Activated naive CD4-positive, alpha-beta T cell treated with anti-CD3 and anti-CD28 coated beads, Interleukin-2, amount 50 U/mL, for 72 hours (primary cell): ENCODE measurements around the gene ATP2A3. TPM values are rescaled to one million over a fixed set of nuclear protein-coding genes. Genes with fewer than 3 reads are reported as not detected.
"Not testable (repeated sequence)": the region's sequence is repeated elsewhere in the genome, so short reads cannot be mapped to it uniquely, and the experiment has no call there.

Source experiments
- ATAC-seq, 2 donors: fragments of 150-1000 bp; cut with Tn5 transposase; 2 replicates each; pipeline ENCODE4 v1.10.0; 2021; ENCODE audit warnings: mild to moderate bottlenecking in 2 of 2, moderate library complexity in 2 of 2
- DNase-seq, 2 donors: peaks; one replicate each; pipeline ENCODE4 v3.0.0; 2021 to 2022; ENCODE audit warnings: low spot score in 2 of 2
- H3K27ac Mint-ChIP-seq, 2 donors: one replicate each; pipeline ENCODE4 v1.8.0; 2022; ENCODE audit warnings: mild to moderate bottlenecking in 2 of 2, mixed read lengths in 2 of 2
- H3K36me3 Mint-ChIP-seq, 2 donors: one replicate each; pipeline ENCODE4 v1.8.0; 2022; ENCODE audit warnings: mixed read lengths in 2 of 2
- H3K9me3 Mint-ChIP-seq, 2 donors: one replicate each; pipeline ENCODE4 v1.8.0; 2022; ENCODE audit warnings: mixed read lengths in 2 of 2
- total RNA-seq, 2 donors: library from RNA; stranded (reverse); gene quantifications; one replicate each; pipeline ENCODE4 v1.2.3, GENCODE V29; 2022

ATP2A3 gene
- total RNA-seq, 2 donors from 2014 or later = 83.0 to 110 TPM

GRCh38 chr17:3953542-3953941 is 10.7 kb downstream of the ATP2A3 start:
- peak overlapping the region in 1 of 2 donors; percentile 65 for H3K27ac Mint-ChIP-seq
- H3K36me3 Mint-ChIP-seq = peaks cover 0 to 4% of the 10 kb centered on the region in 2 donors
- DNase-seq (no peak), ATAC-seq (no peak)
- H3K9me3 Mint-ChIP-seq = no peaks in the 10 kb centered on the region

GRCh38 chr17:3952186-3952585 is 12.1 kb downstream of the ATP2A3 start:
- Mint-ChIP-seq H3K36me3 (peaks cover 0 to 7% of the 10 kb centered on the region in 2 donors), H3K27ac (no peak overlapping the region), H3K9me3 (no peaks in the 10 kb centered on the region)
- ATAC-seq (no peak), DNase-seq (no peak)

GRCh38 chr17:3951420-3951819 is 12.8 kb downstream of the ATP2A3 start:
- Mint-ChIP-seq H3K27ac (no peak overlapping the region), H3K36me3 (peaks cover 0 to 8% of the 10 kb centered on the region in 2 donors), H3K9me3 (no peaks in the 10 kb centered on the region)
- DNase-seq (no peak), ATAC-seq (no peak)

GRCh38 chr17:3951003-3951402 is 13.2 kb downstream of the ATP2A3 start:
- Mint-ChIP-seq H3K9me3 (no peaks in the 10 kb centered on the region), H3K36me3 (peaks cover 0 to 8% of the 10 kb centered on the region in 2 donors), H3K27ac (no peak overlapping the region)
- ATAC-seq (no peak), DNase-seq (no peak)

- no peak for DNase-seq
- H3K36me3 Mint-ChIP-seq = peaks cover 0 to 12% of the 10 kb centered on the region in 2 donors
- no peak for ATAC-seq
- no peak overlapping the region for H3K27ac Mint-ChIP-seq
- no peaks in the 10 kb centered on the region for H3K9me3 Mint-ChIP-seq
These were observed 13.7 kb downstream of the ATP2A3 start for GRCh38 chr17:3950584-3950983.

GRCh38 chr17:3949418-3949817 is 14.8 kb downstream of the ATP2A3 start:
- H3K36me3 Mint-ChIP-seq = peaks cover 0 to 14% of the 10 kb centered on the region in 2 donors
- no peaks in the 10 kb centered on the region for H3K9me3 Mint-ChIP-seq
- no peak overlapping the region for H3K27ac Mint-ChIP-seq
- ATAC-seq = no peak
- no peak for DNase-seq

- not testable (repeated sequence) for ATAC-seq, DNase-seq, H3K27ac Mint-ChIP-seq, H3K9me3 Mint-ChIP-seq
- peaks cover 6 to 14% of the 10 kb centered on the region in 2 donors for H3K36me3 Mint-ChIP-seq
These were observed 15.7 kb downstream of the ATP2A3 start for GRCh38 chr17:3948551-3948950.

- no peak for ATAC-seq
- Mint-ChIP-seq H3K27ac (no peak overlapping the region), H3K36me3 (peaks cover 6 to 14% of the 10 kb centered on the region in 2 donors)
These were observed 16.9 kb downstream of the ATP2A3 start for GRCh38 chr17:3947318-3947810.

GRCh38 chr17:3946711-3947235 is 17.5 kb downstream of the ATP2A3 start:
- Mint-ChIP-seq H3K36me3 (peaks cover 6 to 14% of the 10 kb centered on the region in 2 donors), H3K9me3 (no peaks in the 10 kb centered on the region), H3K27ac (no peak overlapping the region)
- no peak for DNase-seq
- ATAC-seq = no peak

More at GRCh38 chr17:3947318-3947810, 16.9 kb downstream of the ATP2A3 start:
- no peaks in the 10 kb centered on the region for H3K9me3 Mint-ChIP-seq
- no peak for DNase-seq

GRCh38 chr17:3944485-3945388 is 19.5 kb downstream of the ATP2A3 start:
- Mint-ChIP-seq H3K27ac (no peak overlapping the region), H3K9me3 (no peaks in the 10 kb centered on the region), H3K36me3 (peaks cover 12 to 14% of the 10 kb centered on the region in 2 donors)
- DNase-seq (peak in 1 of 2 donors; percentile 59), ATAC-seq (peak; percentile 40 to 69)

GRCh38 chr17:3943240-3943891 is 20.9 kb downstream of the ATP2A3 start:
- peak overlapping the region; percentile 38 to 85 for H3K27ac Mint-ChIP-seq
- no peaks in the 10 kb centered on the region for H3K9me3 Mint-ChIP-seq
- H3K36me3 Mint-ChIP-seq = peaks cover 15% of the 10 kb centered on the region in 2 donors
- no peak for ATAC-seq
- no peak for DNase-seq

GRCh38 chr17:3940965-3941698 is 23.1 kb downstream of the ATP2A3 start:
- Mint-ChIP-seq H3K9me3 (no peaks in the 10 kb centered on the region), H3K36me3 (peaks cover 23% of the 10 kb centered on the region in 2 donors), H3K27ac (no peak overlapping the region)
- DNase-seq (no peak), ATAC-seq (no peak)

- peaks cover 16 to 17% of the 10 kb centered on the region in 2 donors for H3K36me3 Mint-ChIP-seq
These were observed 26.9 kb downstream of the ATP2A3 start for GRCh38 chr17:3937359-3937758.

GRCh38 chr17:3935825-3936355 is 28.3 kb downstream of the ATP2A3 start:
- no peak for ATAC-seq
- H3K36me3 Mint-ChIP-seq = peaks cover 16 to 17% of the 10 kb centered on the region in 2 donors
- H3K9me3 Mint-ChIP-seq = no peaks in the 10 kb centered on the region
- no peak for DNase-seq
- H3K27ac Mint-ChIP-seq = peak overlapping the region in 1 of 2 donors; percentile 36

More at GRCh38 chr17:3937359-3937758, 26.9 kb downstream of the ATP2A3 start:
- Mint-ChIP-seq H3K27ac (peak overlapping the region; percentile 16 to 26), H3K9me3 (no peaks in the 10 kb centered on the region)
- DNase-seq (no peak), ATAC-seq (no peak)

GRCh38 chr17:3935140-3935542 is 29.1 kb downstream of the ATP2A3 start:
- Mint-ChIP-seq H3K36me3 (peaks cover 15 to 16% of the 10 kb centered on the region in 2 donors), H3K27ac (no peak overlapping the region), H3K9me3 (no peaks in the 10 kb centered on the region)
- ATAC-seq = peak; percentile 62 to 77
- no peak for DNase-seq

- DNase-seq (no peak), ATAC-seq (no peak)
- Mint-ChIP-seq H3K9me3 (no peaks in the 10 kb centered on the region), H3K36me3 (no peaks in the 10 kb centered on the region), H3K27ac (peak overlapping the region in 1 of 2 donors; percentile 55)
These were observed 34.5 kb downstream of the ATP2A3 start for GRCh38 chr17:3929764-3930163.
